ENCODE data around the gene ECE1.

Gene ECE1

DNA sequence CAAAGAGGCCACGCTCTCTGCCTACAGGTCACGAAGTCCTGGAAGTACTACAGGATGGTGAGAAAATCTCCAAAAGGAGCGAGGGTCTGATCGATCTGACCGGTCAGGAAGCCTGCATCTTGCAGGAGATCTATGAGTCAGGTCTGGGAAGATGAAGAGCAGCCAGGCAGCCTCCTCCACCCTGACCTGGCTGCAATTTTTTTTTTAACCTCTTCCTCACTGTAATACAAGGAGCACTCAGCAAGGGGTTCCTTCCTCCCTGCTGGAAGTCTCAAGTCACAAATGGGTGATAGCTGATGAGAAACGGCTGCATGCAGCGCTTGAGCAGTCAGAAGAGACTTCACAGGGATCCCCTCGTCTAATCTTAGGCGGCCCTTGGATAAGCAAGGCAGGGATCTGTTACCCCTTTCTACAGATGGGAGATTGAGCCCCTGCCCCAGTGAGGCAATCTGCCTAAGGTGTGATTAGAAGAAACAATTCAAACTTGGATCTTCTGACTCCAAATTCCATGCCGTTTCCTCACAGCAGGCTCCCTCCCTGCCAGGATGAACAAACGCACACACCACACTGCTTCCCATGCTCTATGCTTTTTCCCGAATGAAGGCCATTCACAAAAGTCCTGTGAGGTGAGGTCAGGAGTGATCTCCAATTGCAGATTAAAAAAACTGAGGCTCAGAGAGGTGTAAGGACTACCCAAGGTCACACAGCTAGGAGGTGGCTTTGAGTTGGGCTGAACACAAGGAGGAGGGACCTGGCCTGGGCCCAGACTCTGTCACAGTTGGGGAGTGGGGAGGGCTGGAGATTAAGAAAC, 48.3 kb downstream of the ECE1 start:
- Histone ChIP-seq H3K27ac (ENCODE audit: low read depth, low read length, poor library complexity, severe bottlenecking) (no peak overlapping the region), H3F3A (ENCODE audit: insufficient read depth, low read length) (no peaks in the 10 kb centered on the region), H3K27me3 (ENCODE audit: insufficient read depth, low read length) (no peaks in the 10 kb centered on the region), H3K4me1 (ENCODE audit: insufficient read depth, low read length, severe bottlenecking) (no peaks in the 10 kb centered on the region), H3K79me2 (ENCODE audit: insufficient read depth, low read length) (no peaks in the 10 kb centered on the region), H3K9ac (ENCODE audit: low read length) (no peak overlapping the region), H4K20me1 (ENCODE audit: insufficient read depth, low read length) (no peaks in the 10 kb centered on the region), H3K9me3 (ENCODE audit: low read length) (no peaks in the 10 kb centered on the region), H3K9me2 (ENCODE audit: low read depth, low read length) (no peaks in the 10 kb centered on the region), H2AFZ (ENCODE audit: low read length) (no peak overlapping the region), H3K4me2 (ENCODE audit: low read length) (no peak overlapping the region), H3K36me3 (ENCODE audit: insufficient read depth, low read length) (peaks cover 35% of the 10 kb centered on the region; the same call in 1 of the 2 replicates), H3K4me3 (ENCODE audit: low read depth, low read length, poor library complexity, severe bottlenecking) (no peak overlapping the region)
- TF ChIP-seq EZH2 (IDR thresholded peaks at IDR 0.05; ENCODE audit: borderline replicate concordance, low read length) (no peak), CTCF (IDR thresholded peaks at IDR 0.05; ENCODE audit: low read length) (no peak)

DNA sequence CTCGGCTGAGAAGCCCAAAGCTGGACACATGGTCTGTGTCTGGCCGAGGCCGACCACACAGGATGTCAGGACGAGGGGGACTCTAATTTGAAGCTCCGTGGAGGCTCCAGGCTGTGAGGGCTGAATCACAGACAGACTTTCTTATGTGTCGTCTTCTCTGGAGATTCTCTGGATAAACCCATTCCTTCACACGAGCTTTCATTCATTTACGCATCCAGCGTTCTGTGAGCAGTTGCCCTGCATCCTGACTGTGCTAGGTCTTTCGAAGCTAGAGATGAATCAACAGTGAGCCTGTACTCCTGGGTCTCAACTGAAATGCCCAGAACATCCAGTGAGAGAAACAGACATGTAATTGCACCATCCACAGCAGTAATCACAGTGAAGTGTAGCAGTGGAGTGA, 49.6 kb downstream of the ECE1 start:
- Histone ChIP-seq H3K27ac (ENCODE audit: low read depth, low read length, poor library complexity, severe bottlenecking) (no peak overlapping the region), H3K4me2 (ENCODE audit: low read length) (no peak overlapping the region), H3K4me3 (ENCODE audit: low read depth, low read length, poor library complexity, severe bottlenecking) (no peak overlapping the region), H3K4me1 (ENCODE audit: insufficient read depth, low read length, severe bottlenecking) (no peaks in the 10 kb centered on the region), H3K27me3 (ENCODE audit: insufficient read depth, low read length) (no peaks in the 10 kb centered on the region), H3K9me3 (ENCODE audit: low read length) (no peaks in the 10 kb centered on the region), H3K36me3 (ENCODE audit: insufficient read depth, low read length) (peaks cover 41% of the 10 kb centered on the region), H3K9ac (ENCODE audit: low read length) (no peak overlapping the region), H3F3A (ENCODE audit: insufficient read depth, low read length) (no peaks in the 10 kb centered on the region), H3K9me2 (ENCODE audit: low read depth, low read length) (no peaks in the 10 kb centered on the region), H2AFZ (ENCODE audit: low read length) (no peak overlapping the region), H3K79me2 (ENCODE audit: insufficient read depth, low read length) (no peaks in the 10 kb centered on the region), H4K20me1 (ENCODE audit: insufficient read depth, low read length) (no peaks in the 10 kb centered on the region)
- TF ChIP-seq EZH2 (IDR thresholded peaks at IDR 0.05; ENCODE audit: borderline replicate concordance, low read length) (no peak), CTCF (IDR thresholded peaks at IDR 0.05; ENCODE audit: low read length) (no peak)

DNA sequence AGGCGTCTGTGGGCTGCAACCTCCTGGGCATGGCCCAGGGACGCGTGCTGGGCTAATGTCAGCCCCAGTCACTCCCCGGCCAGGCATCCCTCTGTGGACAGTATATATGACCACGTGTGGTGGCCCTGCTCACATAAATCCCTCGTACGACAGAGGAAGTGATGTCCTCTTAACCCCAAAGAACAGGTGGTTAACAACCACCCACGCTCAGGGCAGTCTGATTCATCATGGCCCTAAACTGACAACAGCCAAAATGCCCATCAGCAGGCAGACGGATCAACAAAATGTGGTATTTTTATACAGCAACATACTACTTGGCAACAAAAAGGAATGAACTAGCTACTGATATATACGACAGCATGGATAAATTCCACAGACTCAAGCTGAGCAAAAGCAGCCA, 51.0 kb downstream of the ECE1 start:
- Histone ChIP-seq H2AFZ (ENCODE audit: low read length) (no peak overlapping the region), H3K4me1 (ENCODE audit: insufficient read depth, low read length, severe bottlenecking) (no peaks in the 10 kb centered on the region), H4K20me1 (ENCODE audit: insufficient read depth, low read length) (no peaks in the 10 kb centered on the region), H3K9me3 (ENCODE audit: low read length) (no peaks in the 10 kb centered on the region), H3K4me3 (ENCODE audit: low read depth, low read length, poor library complexity, severe bottlenecking) (no peak overlapping the region), H3K36me3 (ENCODE audit: insufficient read depth, low read length) (peaks cover 30% of the 10 kb centered on the region), H3K27ac (ENCODE audit: low read depth, low read length, poor library complexity, severe bottlenecking) (no peak overlapping the region), H3K9ac (ENCODE audit: low read length) (no peak overlapping the region), H3K27me3 (ENCODE audit: insufficient read depth, low read length) (no peaks in the 10 kb centered on the region), H3K4me2 (ENCODE audit: low read length) (no peak overlapping the region), H3K79me2 (ENCODE audit: insufficient read depth, low read length) (no peaks in the 10 kb centered on the region), H3K9me2 (ENCODE audit: low read depth, low read length) (no peaks in the 10 kb centered on the region), H3F3A (ENCODE audit: insufficient read depth, low read length) (no peaks in the 10 kb centered on the region)
- TF ChIP-seq EZH2 (IDR thresholded peaks at IDR 0.05; ENCODE audit: borderline replicate concordance, low read length) (no peak), CTCF (IDR thresholded peaks at IDR 0.05; ENCODE audit: low read length) (no peak)
